Measurements from ENCODE around the gene RAMP3.

The RAMP3 gene

DNA sequence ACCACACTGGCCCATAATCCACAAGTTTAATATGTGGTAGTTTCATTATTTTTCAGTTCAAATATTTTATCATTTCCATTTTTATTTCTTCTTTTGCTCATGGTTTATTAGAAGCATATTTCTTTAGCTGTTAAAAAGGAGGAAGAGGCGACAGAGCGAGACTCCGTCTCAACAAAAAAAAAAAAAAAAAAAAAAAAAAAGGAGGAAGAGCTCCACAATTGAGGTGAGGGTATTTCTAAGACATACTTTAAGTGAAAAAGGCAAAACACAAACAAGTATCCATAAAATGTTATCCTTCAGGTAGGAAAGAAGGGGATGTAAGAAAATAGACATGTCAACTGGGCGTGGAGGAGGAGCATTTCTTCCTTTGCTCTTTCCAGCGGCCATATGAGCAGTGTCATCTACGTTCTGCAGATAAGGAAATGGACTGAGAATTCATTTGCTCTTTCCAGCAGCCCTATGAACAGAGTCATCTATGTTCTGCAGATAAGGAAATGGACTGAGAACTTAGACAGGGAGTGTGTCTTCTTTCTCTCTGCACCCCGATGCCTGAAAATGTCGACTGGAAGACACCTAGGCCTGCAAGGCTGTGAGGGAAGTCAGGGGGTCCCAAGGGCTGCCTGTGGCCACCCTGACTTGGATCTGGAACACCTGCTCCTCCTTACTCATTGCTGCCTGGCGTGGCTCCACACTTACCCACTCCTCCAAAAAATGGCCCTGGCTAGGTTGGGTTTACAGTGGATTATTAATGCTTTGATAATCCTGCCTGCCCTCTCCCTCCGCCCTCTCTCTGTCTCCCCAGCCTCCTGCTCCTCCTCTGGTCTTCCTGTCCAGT, 18.9 kb upstream of the RAMP3 start:
- H3K4me3 ChIP-seq, result no peak overlapping the region

DNA sequence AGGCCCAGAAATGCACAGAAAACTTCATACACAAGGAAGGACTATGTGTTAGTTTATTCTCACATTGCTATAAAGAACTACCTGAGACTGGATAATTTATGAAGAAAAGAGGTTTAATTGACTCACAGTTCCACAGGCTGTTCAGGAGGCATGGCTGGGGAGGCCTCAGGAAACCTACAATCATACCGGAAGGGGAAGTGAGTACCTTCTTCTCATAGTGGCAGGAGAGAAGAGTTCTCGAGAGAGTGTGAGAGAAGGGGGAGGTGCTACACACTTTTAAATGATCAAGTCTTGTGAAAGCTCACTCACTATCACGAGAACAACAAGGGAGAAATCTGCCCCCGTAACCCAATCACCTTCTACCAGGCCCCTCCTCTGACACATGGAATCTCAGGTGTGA, 16.8 kb upstream of the RAMP3 start:
- H3K9ac ChIP-seq (ENCODE audit: insufficient read length), result no peak overlapping the region
- H3K9me3 ChIP-seq (ENCODE audit: low read depth, low read length), result no peaks in the 10 kb centered on the region
- H3K4me3 ChIP-seq, result no peak overlapping the region
- TF ChIP-seq EZH2 (IDR thresholded peaks at IDR 0.05) (no peak), POLR2AphosphoS5 (IDR thresholded peaks at IDR 0.05; ENCODE audit: borderline replicate concordance, low read depth, low read length) (no peak), FOXP2 (optimal IDR thresholded peaks at IDR 0.05; ENCODE audit: control extremely low read depth, extremely low read length, insufficient read depth) (no peak)
- no peak overlapping the region for H3K27ac ChIP-seq
- no peak for DNase-seq (ENCODE audit: low read depth, low spot score)
- H3K36me3 ChIP-seq (ENCODE audit: insufficient read depth, low read length), result no peaks in the 10 kb centered on the region

More for the DNA sequence above, 18.9 kb upstream of the RAMP3 start:
- H3K36me3 ChIP-seq (ENCODE audit: insufficient read depth, low read length), result no peaks in the 10 kb centered on the region
- H3K9ac ChIP-seq (ENCODE audit: insufficient read length), result no peak overlapping the region
- no peaks in the 10 kb centered on the region for H3K9me3 ChIP-seq (ENCODE audit: low read depth, low read length)
- no peak overlapping the region for H3K27ac ChIP-seq
- TF ChIP-seq POLR2AphosphoS5 (IDR thresholded peaks at IDR 0.05; ENCODE audit: borderline replicate concordance, low read depth, low read length), result no peak
- no peak for TF ChIP-seq FOXP2 (optimal IDR thresholded peaks at IDR 0.05; ENCODE audit: control extremely low read depth, extremely low read length, insufficient read depth)
- DNase-seq (ENCODE audit: low read depth, low spot score), result no peak

- Histone ChIP-seq H3K4me3 (no peak overlapping the region), H3K9ac (ENCODE audit: insufficient read length) (no peak overlapping the region), H3K36me3 (ENCODE audit: insufficient read depth, low read length) (no peaks in the 10 kb centered on the region), H3K9me3 (ENCODE audit: low read depth, low read length) (no peaks in the 10 kb centered on the region), H3K27ac (no peak overlapping the region)
- TF ChIP-seq POLR2AphosphoS5 (IDR thresholded peaks at IDR 0.05; ENCODE audit: borderline replicate concordance, low read depth, low read length) (no peak), FOXP2 (optimal IDR thresholded peaks at IDR 0.05; ENCODE audit: control extremely low read depth, extremely low read length, insufficient read depth) (no peak), EZH2 (IDR thresholded peaks at IDR 0.05) (no peak)
- DNase-seq (ENCODE audit: low read depth, low spot score), result no peak
Observed at GRCh38 chr7:45143616-45144015, 14.0 kb upstream of the RAMP3 start.

DNA sequence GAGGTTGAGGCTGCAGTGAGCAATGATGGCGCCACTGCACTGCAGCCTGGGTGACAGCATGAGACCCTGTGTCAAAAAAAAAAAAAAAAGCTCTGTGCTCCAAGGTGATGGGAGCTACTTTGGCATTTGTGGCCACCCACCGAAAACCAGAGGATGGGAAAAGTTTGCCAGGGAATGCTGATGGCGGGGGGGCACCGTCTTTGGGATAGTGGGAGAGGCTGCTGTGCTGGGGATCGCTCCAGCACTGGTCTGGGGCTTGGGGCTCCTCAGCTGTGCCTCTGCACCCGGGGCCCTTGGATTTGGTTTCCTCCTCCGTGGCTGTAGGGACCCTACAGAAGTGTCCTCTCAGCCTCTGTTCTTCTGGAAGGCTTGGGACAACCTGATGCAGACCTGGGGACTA, 11.7 kb upstream of the RAMP3 start:
- DNase-seq (ENCODE audit: low read depth, low spot score), result no peak

GRCh38 chr7:45146531-45147379, 10.8 kb upstream of the RAMP3 start:
- no peak overlapping the region for H3K9ac ChIP-seq (ENCODE audit: insufficient read length)
- H3K36me3 ChIP-seq (ENCODE audit: insufficient read depth, low read length), result no peaks in the 10 kb centered on the region
- no peak for TF ChIP-seq EZH2 (IDR thresholded peaks at IDR 0.05)
- no peak for TF ChIP-seq FOXP2 (optimal IDR thresholded peaks at IDR 0.05; ENCODE audit: control extremely low read depth, extremely low read length, insufficient read depth)
- no peak for TF ChIP-seq POLR2AphosphoS5 (IDR thresholded peaks at IDR 0.05; ENCODE audit: borderline replicate concordance, low read depth, low read length)
- H3K4me3 ChIP-seq, result no peak overlapping the region
- H3K9me3 ChIP-seq (ENCODE audit: low read depth, low read length), result no peaks in the 10 kb centered on the region
- H3K27ac ChIP-seq, result no peak overlapping the region
- DNase-seq (ENCODE audit: low read depth, low spot score), result no peak

More for the DNA sequence above, 11.7 kb upstream of the RAMP3 start:
- Histone ChIP-seq H3K9me3 (ENCODE audit: low read depth, low read length) (no peaks in the 10 kb centered on the region), H3K4me3 (no peak overlapping the region), H3K36me3 (ENCODE audit: insufficient read depth, low read length) (no peaks in the 10 kb centered on the region), H3K27ac (no peak overlapping the region), H3K9ac (ENCODE audit: insufficient read length) (no peak overlapping the region)
- no peak for TF ChIP-seq EZH2 (IDR thresholded peaks at IDR 0.05)
- TF ChIP-seq POLR2AphosphoS5 (IDR thresholded peaks at IDR 0.05; ENCODE audit: borderline replicate concordance, low read depth, low read length), result no peak
- no peak for TF ChIP-seq FOXP2 (optimal IDR thresholded peaks at IDR 0.05; ENCODE audit: control extremely low read depth, extremely low read length, insufficient read depth)

GRCh38 chr7:45147858-45148652, 9.5 kb upstream of the RAMP3 start:
- no peak overlapping the region for H3K9ac ChIP-seq (ENCODE audit: insufficient read length)
- TF ChIP-seq POLR2AphosphoS5 (IDR thresholded peaks at IDR 0.05; ENCODE audit: borderline replicate concordance, low read depth, low read length), result no peak
- no peak for TF ChIP-seq EZH2 (IDR thresholded peaks at IDR 0.05)
- TF ChIP-seq FOXP2 (optimal IDR thresholded peaks at IDR 0.05; ENCODE audit: control extremely low read depth, extremely low read length, insufficient read depth), result no peak
- no peaks in the 10 kb centered on the region for H3K36me3 ChIP-seq (ENCODE audit: insufficient read depth, low read length)
- DNase-seq (ENCODE audit: low read depth, low spot score), result no peak
- no peaks in the 10 kb centered on the region for H3K9me3 ChIP-seq (ENCODE audit: low read depth, low read length)
- H3K4me3 ChIP-seq, result no peak overlapping the region
- H3K27ac ChIP-seq, result no peak overlapping the region

- H3K27ac ChIP-seq, result no peak overlapping the region
- no peak overlapping the region for H3K4me3 ChIP-seq
- H3K36me3 ChIP-seq (ENCODE audit: insufficient read depth, low read length), result no peaks in the 10 kb centered on the region
- DNase-seq (ENCODE audit: low read depth, low spot score), result no peak
- no peak overlapping the region for H3K9ac ChIP-seq (ENCODE audit: insufficient read length)
- H3K9me3 ChIP-seq (ENCODE audit: low read depth, low read length), result no peaks in the 10 kb centered on the region
- TF ChIP-seq EZH2 (IDR thresholded peaks at IDR 0.05) (no peak), FOXP2 (optimal IDR thresholded peaks at IDR 0.05; ENCODE audit: control extremely low read depth, extremely low read length, insufficient read depth) (no peak), POLR2AphosphoS5 (IDR thresholded peaks at IDR 0.05; ENCODE audit: borderline replicate concordance, low read depth, low read length) (no peak)
Observed at GRCh38 chr7:45148653-45148973, 9.0 kb upstream of the RAMP3 start.

GRCh38 chr7:45149606-45150005, 8.0 kb upstream of the RAMP3 start:
- H3K9ac ChIP-seq (ENCODE audit: insufficient read length), result no peak overlapping the region
- H3K4me3 ChIP-seq, result no peak overlapping the region
- no peaks in the 10 kb centered on the region for H3K36me3 ChIP-seq (ENCODE audit: insufficient read depth, low read length)
- TF ChIP-seq EZH2 (IDR thresholded peaks at IDR 0.05), result no peak
- TF ChIP-seq POLR2AphosphoS5 (IDR thresholded peaks at IDR 0.05; ENCODE audit: borderline replicate concordance, low read depth, low read length), result no peak
- no peak for TF ChIP-seq FOXP2 (optimal IDR thresholded peaks at IDR 0.05; ENCODE audit: control extremely low read depth, extremely low read length, insufficient read depth)
- no peak for DNase-seq (ENCODE audit: low read depth, low spot score)
- H3K27ac ChIP-seq, result no peak overlapping the region
- H3K9me3 ChIP-seq (ENCODE audit: low read depth, low read length), result no peaks in the 10 kb centered on the region

Measured in SK-N-MC (cell line).